ENCODE measurements around the gene SPDYE4.
"Not testable (repeated sequence)": the region's sequence is repeated elsewhere in the genome, so short reads cannot be mapped to it uniquely, and the experiment has no call there.

Gene SPDYE4

DNA sequence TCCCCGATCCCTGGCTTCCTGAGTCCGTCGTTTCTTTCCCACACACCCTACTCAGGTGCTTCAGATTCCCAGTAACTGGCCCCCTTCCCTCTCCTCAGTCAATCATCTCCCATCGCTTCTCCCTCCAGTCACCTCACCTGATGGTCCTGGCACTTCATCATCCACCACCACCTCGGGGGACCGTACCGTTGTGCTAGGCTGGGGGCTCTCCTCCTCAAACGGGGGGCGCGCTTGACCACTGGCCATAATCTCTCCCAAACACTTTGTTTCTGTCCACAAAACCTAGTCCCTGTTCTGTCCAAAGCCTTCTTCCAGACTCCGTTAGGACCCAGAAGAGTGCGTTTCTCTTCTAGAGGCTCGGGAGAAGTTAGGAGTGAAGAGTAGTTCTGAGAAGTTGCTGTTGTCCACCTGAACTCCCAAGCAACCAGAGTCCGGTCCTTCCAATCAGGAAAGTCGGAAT lies at the start of gene SPDYE4:
Gene SPDYE4 (minus strand): TSS at position 410 of the 460 bp plus-strand sequence. CDS start 164 bp downstream, at position 246.
- no peak for DNase-seq (ENCODE audit: low read depth)

- DNase-seq (ENCODE audit: low read depth), result no peak
These were observed 48.7 kb upstream of the SPDYE4 start for GRCh38 chr17:8806926-8807550.

DNA sequence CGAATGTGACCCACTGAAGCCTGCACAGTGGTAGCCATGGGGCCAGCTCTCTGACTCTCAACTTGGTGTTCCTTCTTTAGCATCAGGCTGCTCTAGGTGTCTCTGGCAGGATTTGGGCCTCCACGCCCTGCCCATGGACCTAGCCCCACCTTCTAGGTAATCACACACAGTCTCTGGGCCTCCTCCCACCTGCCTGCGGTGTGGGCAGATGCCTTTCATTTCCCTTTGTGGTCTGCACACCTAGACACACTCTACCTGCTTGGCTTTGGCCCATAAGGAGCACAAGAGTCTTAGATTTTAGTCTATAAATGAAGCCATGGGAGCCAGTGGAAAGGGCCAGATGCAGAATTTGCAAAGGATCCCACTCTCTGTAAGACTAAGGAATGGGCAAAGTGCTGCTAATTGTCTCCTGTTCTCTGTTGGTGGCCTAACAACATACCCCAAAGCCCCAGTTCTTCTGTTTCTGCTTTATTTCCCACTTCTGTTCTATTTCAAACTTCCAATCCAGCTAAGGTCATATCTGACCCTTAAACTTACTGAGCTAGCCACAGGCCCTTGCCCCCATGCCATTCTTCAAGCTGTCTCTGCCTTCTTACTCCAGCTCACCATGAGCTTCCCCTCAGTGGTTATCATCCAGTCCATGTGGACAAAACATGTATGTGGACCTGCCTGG lies 48.0 kb upstream of the SPDYE4 start:
- no peak for DNase-seq (ENCODE audit: low read depth)

- not testable (repeated sequence) for DNase-seq (ENCODE audit: low read depth)
These were observed 47.0 kb upstream of the SPDYE4 start for GRCh38 chr17:8805396-8805795.

DNA sequence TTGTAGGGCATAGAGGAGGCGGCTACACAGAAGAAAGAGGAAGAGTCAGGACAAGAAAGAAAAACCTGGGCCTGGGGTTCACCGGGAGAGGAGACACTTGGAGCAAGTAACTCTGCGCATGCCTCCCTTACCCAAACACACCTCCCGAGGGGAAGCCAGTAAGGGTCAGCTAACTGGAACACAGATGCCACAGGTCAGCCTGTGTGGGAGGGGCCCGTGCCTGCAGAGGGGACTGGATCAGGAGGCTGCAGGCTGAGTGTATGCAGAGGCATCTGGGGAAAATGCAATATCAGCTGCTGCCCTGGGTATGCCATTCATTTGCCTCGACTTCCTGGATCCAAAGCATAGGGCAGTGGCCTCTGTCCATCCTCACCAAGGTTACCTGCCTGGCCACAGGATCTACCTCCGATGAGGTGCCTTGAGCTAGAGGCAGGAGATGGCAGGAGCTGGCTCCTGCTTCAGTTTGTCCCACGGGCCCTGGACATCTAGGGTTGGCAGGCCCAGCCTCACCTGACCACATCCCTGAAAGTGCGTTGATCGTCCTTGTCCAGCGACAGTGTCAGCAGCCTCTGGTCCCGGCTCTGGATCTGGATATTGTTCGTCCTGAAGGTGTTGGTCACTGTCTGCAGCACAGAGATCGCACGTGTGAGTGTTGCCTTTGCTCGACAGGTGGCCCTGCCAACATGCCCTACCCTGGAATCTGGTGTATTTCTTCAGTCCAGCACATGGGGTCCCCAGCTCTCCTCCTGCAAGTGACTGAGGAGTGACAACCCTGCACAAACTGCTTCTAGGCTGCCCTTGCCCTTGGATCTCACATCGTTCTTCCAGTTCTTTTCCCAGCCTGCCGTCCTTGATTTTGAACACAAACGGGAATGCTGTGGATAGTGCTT lies 45.4 kb upstream of the SPDYE4 start:
- DNase-seq (ENCODE audit: low read depth), result no peak

- DNase-seq (ENCODE audit: low read depth), result no peak
These were observed 42.9 kb upstream of the SPDYE4 start for GRCh38 chr17:8801135-8801840.

DNA sequence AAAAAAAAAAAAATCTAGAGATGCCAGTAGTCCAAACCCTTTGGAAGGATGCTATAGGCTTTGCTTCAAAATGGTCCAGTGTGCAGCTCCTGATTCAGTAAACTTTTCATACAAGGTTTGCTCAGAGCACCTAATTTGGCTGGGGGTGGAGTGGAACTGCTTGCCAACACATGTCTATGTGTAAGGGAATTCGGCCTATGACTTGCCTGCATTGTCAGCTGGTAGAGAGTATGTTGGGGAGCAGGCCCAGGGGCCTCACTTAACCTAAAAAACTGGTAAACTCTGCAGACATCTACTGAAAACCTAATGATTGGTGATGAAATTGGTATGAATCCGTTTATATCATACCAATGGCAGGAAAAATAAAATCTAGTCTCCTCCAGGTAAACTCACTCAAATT lies 42.3 kb upstream of the SPDYE4 start:
- no peak for DNase-seq (ENCODE audit: low read depth)

GRCh38 chr17:8799570-8800212 lies 41.3 kb upstream of the SPDYE4 start:
- no peak for DNase-seq (ENCODE audit: low read depth)

DNA sequence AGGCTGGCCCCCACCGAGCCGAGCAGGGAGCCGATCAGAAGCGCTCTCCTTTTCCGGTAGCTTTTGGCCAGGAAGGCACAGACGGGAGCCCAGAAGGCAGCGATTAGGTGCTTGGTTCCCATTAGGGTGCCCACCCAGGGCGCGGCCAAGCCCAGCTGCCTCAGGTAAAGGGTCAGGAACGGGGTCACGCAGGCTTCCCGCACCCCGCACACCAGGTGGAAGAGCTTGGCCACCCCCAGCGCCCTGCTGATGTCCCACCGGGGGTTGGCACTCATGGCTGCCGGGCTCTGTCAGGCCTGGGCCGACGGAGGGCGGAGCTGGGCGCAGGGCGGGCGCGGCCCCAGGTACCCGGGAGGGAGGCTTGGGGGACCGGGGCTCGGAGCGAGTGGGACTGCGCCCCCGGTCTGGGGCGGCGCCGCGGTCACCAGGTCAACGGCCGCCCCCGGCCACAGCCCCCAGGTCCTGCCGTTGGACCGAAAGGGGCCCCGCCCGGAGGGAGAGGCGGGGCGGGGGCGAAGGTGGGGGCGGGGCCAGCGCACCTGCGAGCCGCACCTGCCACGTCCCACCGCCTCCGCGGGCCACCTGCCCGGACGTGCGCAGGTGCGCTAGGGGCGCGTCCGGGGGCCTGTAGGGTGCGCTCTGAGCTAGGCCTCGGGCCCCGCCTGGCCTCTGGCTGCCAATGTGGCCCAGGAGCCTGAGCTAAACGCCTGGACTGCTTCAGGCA lies 40.7 kb upstream of the SPDYE4 start, which contains the start of gene MFSD6L:
Gene MFSD6L (minus strand): TSS at position 520 of the 724 bp plus-strand sequence. CDS start 245 bp downstream, at position 275.
- no peak for DNase-seq (ENCODE audit: low read depth)

DNA sequence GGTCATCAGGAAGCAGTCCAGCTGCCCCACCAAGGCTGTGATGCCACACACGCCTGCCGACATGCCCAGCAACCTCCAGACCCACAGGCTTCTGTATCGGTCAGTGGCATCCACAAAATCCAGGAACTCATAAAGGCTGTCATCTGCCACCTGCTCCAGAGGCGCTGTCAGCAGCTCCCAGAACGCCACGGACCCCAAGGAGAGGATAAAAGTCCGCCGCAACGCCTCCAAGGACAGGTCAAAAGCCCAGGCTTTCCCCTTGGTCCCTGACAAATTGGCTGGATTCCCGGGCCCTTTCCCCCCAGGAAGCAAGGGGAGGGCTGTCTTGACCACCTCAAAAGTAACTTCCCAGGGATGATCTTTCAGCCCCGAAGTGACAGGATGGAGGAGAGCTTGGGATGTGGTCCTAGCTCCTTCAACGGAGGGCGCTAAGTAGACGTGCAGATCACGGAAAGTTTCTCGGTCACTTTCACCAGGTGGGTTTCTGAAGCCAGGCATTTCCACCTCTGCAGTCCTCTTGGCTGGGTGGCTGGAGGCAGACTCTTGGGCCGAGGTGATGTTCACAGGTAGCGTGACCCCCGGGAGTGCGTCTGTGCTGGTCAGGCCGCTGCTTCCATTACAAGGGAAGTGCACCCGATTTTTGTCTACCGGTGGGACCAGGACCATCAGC lies 40.0 kb upstream of the SPDYE4 start:
- no peak for DNase-seq (ENCODE audit: low read depth)

- no peak for DNase-seq (ENCODE audit: low read depth)
These were observed 39.4 kb upstream of the SPDYE4 start for GRCh38 chr17:8797621-8798175.

DNA sequence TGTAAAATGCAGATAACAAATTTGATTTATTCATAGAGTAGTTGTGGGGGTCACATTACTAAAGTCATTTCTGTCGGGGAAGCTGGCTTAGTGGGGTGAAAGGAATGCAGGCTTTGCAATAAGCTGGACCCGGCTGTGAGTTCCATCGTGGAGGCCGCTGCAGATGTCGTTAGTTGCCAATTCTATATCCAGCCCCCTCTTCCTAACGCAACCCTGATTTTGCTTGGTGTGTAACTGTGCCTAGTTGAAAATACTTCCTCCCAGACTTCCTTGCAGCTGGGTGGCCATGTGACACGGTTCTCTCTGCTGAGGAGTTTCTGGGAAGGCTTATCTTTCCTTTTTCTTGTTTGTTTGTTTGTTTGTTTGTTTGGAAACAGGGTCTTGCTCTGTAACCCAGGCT lies 36.3 kb upstream of the SPDYE4 start:
- no peak for DNase-seq (ENCODE audit: low read depth)

- DNase-seq (ENCODE audit: low read depth), result no peak
These were observed 35.3 kb upstream of the SPDYE4 start for GRCh38 chr17:8793649-8794048.

DNA sequence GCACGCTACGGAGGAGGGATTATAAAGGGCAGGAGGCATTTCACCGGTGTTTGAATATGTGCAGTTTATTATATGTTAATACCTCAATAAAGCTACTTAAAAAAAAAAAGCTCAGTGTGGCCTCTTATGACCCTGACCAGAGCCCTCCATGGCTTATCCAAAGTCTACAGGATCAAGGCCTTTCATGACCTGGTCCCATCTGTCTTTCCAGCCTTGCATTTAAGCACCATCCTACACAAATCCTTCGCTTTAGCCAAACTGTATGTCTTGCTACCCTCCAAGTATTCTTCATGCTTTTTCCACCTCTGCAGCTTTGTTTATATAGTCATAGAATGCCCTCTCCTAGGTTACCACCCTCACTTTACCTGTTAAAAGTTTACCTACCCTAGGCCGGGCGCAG lies 34.3 kb upstream of the SPDYE4 start:
- DNase-seq (ENCODE audit: low read depth), result no peak

GRCh38 chr17:8791910-8792270 lies 33.5 kb upstream of the SPDYE4 start:
- DNase-seq (ENCODE audit: low read depth), result no peak

GRCh38 chr17:8791248-8791909 lies 33.0 kb upstream of the SPDYE4 start:
- DNase-seq (ENCODE audit: low read depth), result no peak

DNA sequence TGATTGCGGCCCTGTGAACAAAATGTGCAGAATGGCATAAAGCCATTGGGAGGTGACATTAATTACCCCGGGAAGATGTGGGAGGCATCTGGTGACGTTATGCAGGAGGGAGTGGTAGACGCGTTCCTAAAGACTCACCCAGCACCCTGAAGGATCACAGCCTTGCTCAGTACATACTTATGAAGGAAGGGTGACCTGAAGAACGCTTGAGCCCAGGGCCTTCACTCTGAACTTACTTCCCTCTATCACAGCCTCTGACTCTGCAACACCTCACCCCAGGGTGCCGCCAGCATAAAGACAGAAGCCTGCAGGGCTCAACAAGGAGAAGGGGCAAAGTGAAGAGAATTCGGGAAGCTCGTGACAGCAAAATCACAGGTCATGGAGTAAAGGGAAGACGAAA lies 31.4 kb upstream of the SPDYE4 start:
- no peak for DNase-seq (ENCODE audit: low read depth)

- no peak for DNase-seq (ENCODE audit: low read depth)
These were observed 30.7 kb upstream of the SPDYE4 start for GRCh38 chr17:8788998-8789397.

Measured in stimulated activated CD8-positive, alpha-beta memory T cell treated with anti-CD3 and anti-CD28 coated beads, Interleukin-15, amount 100 ng/mL, for 1 hour (primary cell).